Mesendoderm (in vitro differentiated cells): ENCODE data around the gene ARL17B.
"Not testable (repeated sequence)": the region's sequence is repeated elsewhere in the genome, so short reads cannot be mapped to it uniquely, and the experiment has no call there.

Experiments
- DNase-seq: peaks from one replicate; pipeline ENCODE4 v3.0.0; 2013
- H2AK5ac ChIP-seq: 2 replicates; pipeline ENCODE4 v1.6.1; 2013; ENCODE audit warnings: low read length, inconsistent platforms
- H2BK120ac ChIP-seq: 2 replicates; pipeline ENCODE4 v1.6.1; 2013; ENCODE audit warnings: low read depth, mild to moderate bottlenecking, low read length, moderate library complexity, mixed read lengths
- H2BK15ac ChIP-seq: replicated peaks from 2 replicates; pipeline ENCODE4 v1.6.1; 2013; ENCODE audit warnings: low read depth, mild to moderate bottlenecking, moderate library complexity
- H2BK5ac ChIP-seq: 2 replicates; pipeline ENCODE4 v1.6.1; 2013; ENCODE audit warnings: low read length, inconsistent platforms
- H3K18ac ChIP-seq: 2 replicates; pipeline ENCODE4 v1.6.1; 2013; ENCODE audit warnings: mild to moderate bottlenecking, low read length, mixed read lengths
- H3K23ac ChIP-seq: one replicate; pipeline ENCODE4 v1.6.1; 2013; ENCODE audit warnings: low read length
- H3K27ac ChIP-seq: 2 replicates; pipeline ENCODE4 v1.5.1; 2013; ENCODE audit warnings: low read depth, mild to moderate bottlenecking, inconsistent platforms, low read length, moderate library complexity
- H3K27me3 ChIP-seq: 2 replicates; pipeline ENCODE4 v1.6.1; 2013; ENCODE audit warnings: low read length, control low read depth, mild to moderate bottlenecking, inconsistent platforms; ENCODE audit not compliant: insufficient read depth, poor library complexity
- H3K36me3 ChIP-seq: 2 replicates; pipeline ENCODE4 v1.6.1; 2013; ENCODE audit warnings: low read length, inconsistent platforms; ENCODE audit not compliant: control insufficient read depth, insufficient read depth
- H3K4ac ChIP-seq: one replicate; pipeline ENCODE4 v1.6.1; 2013; ENCODE audit warnings: low read depth, mild to moderate bottlenecking, low read length, moderate library complexity
- H3K4me1 ChIP-seq: 2 replicates; pipeline ENCODE4 v1.6.1; 2013; ENCODE audit warnings: low read depth, low read length, inconsistent platforms; ENCODE audit not compliant: control insufficient read depth
- H3K4me2 ChIP-seq: 2 replicates; pipeline ENCODE4 v1.6.1; 2013; ENCODE audit warnings: low read length
- H3K4me3 ChIP-seq: 2 replicates; pipeline ENCODE4 v1.5.1; 2013; ENCODE audit warnings: mild to moderate bottlenecking, low read length
- H3K56ac ChIP-seq: one replicate; pipeline ENCODE4 v1.6.1; 2013; ENCODE audit warnings: low read length
- H3K79me1 ChIP-seq: 2 replicates; pipeline ENCODE4 v1.6.1; 2013; ENCODE audit warnings: low read length, inconsistent platforms
- H3K79me2 ChIP-seq: 2 replicates; pipeline ENCODE4 v1.6.1; 2013; ENCODE audit warnings: mild to moderate bottlenecking, low read length; ENCODE audit not compliant: control insufficient read depth, insufficient read depth
- H3K9ac ChIP-seq: 2 replicates; pipeline ENCODE4 v1.6.1; 2013; ENCODE audit warnings: low read length, inconsistent platforms
- H4K5ac ChIP-seq: one replicate; pipeline ENCODE4 v1.6.1; 2013; ENCODE audit warnings: low read length
- H4K8ac ChIP-seq: one replicate; pipeline ENCODE4 v1.6.1; 2013; ENCODE audit warnings: low read depth, mild to moderate bottlenecking, control low read depth, low read length, moderate library complexity
- WGBS: extraction: QIAGEN DNeasy Blood & Tissue Kit; methylation state at CpG from one replicate; pipeline ENCODE4 v1.1.7; 2013; ENCODE audit warnings: low lambda C conversion rate, missing lambda C conversion rate; ENCODE audit not compliant: insufficient coverage; ENCODE audit errors: extremely low coverage; 5-methylcytosine and 5-hydroxymethylcytosine counted together

The ARL17B gene

DNA sequence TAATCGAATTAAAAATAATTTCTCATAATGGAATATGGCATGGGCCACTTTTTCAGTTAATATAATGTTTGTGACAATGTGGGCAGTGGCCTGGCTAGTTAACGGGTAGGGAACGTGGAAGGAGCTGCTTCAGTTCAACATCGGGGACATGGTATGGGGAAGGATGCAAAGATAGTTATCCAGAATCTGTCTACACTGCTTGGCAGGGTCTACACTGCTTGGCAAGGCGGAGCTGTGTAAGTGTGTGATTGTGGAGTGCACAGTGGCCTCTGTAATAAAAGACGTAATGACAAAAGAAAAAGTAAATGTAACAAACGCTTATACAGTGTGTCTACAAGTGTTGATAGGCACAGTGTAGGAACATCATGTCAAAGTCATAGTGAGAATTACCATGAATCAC is 74.0 kb downstream of the ARL17B start:
- WGBS = no CpG with 5 or more reads among the region's 7 CpGs
- H3K27me3 ChIP-seq, H3K18ac ChIP-seq, H2BK15ac ChIP-seq, H3K56ac ChIP-seq, H3K9ac ChIP-seq, H3K79me2 ChIP-seq, H3K4me2 ChIP-seq, H4K5ac ChIP-seq, H3K4me3 ChIP-seq, H4K8ac ChIP-seq, H3K23ac ChIP-seq, H3K79me1 ChIP-seq, H3K27ac ChIP-seq, H2BK5ac ChIP-seq, H2AK5ac ChIP-seq, H2BK120ac ChIP-seq, H3K4ac ChIP-seq, DNase-seq, H3K4me1 ChIP-seq, H3K36me3 ChIP-seq: not testable (repeated sequence)

DNA sequence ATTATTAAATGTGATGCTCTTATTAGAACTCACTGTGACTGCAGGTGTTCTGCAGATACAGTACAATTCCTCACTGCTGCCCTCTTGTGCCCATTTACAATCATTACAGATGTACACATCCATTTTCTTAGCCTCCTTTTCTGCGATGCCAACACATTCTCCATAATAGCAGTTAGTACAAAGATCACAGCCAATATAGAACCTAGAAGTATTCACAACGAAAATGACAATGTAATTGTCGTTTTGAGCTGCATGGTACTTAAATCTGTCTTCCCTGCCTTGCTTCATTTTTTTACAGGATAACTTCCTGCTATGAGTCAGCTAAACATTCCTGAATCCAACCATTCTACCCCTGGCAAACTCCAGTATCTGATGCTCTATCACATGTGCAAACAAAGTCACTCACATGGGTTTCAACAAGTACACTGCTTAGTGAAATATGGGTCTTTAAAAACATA is 74.8 kb downstream of the ARL17B start:
- H3K4ac ChIP-seq, H3K79me1 ChIP-seq, H3K23ac ChIP-seq, H2BK15ac ChIP-seq, H3K27me3 ChIP-seq, H3K4me3 ChIP-seq, H3K4me2 ChIP-seq, H4K8ac ChIP-seq, H4K5ac ChIP-seq, H3K9ac ChIP-seq, H2AK5ac ChIP-seq, H3K18ac ChIP-seq, H3K4me1 ChIP-seq, H2BK120ac ChIP-seq, H3K79me2 ChIP-seq, H3K36me3 ChIP-seq, H3K56ac ChIP-seq, H3K27ac ChIP-seq, H2BK5ac ChIP-seq: not testable (repeated sequence)
- no CpG with 5 or more reads among the region's 3 CpGs for WGBS
- DNase-seq = peak; percentile 73

DNA sequence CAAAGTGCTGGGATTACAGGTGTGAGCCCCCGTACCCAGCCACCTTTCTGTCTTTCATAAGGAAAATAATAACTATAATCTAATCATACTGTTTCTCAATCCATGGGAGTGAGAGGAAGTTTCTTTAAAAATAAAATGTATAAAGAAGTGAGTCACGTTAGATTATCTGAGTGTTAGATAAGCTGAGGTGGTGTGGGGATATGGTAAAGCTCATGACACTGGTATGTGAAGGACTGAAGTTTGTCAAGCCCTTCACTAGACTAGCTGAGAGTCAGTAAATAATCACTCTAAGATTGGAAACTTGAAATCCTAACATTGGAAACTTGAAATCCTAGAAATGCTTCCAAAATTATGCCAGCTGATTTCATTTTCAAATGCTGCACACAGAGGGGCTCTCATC is 76.1 kb downstream of the ARL17B start:
- H2AK5ac ChIP-seq, H3K27me3 ChIP-seq, H3K23ac ChIP-seq, H3K79me2 ChIP-seq, H2BK5ac ChIP-seq, H3K4me1 ChIP-seq, H3K9ac ChIP-seq, H3K27ac ChIP-seq, H2BK120ac ChIP-seq, H3K18ac ChIP-seq, H3K4me2 ChIP-seq, DNase-seq, H2BK15ac ChIP-seq, H3K79me1 ChIP-seq, H4K8ac ChIP-seq, H3K36me3 ChIP-seq, H4K5ac ChIP-seq, H3K4ac ChIP-seq, H3K4me3 ChIP-seq, H3K56ac ChIP-seq: not testable (repeated sequence)
- WGBS = no CpG with 5 or more reads among the region's 2 CpGs

- H3K9ac ChIP-seq, H3K79me2 ChIP-seq, H2BK15ac ChIP-seq, H3K18ac ChIP-seq, H2BK120ac ChIP-seq, H3K36me3 ChIP-seq, H3K4me3 ChIP-seq, H3K4ac ChIP-seq, H3K4me2 ChIP-seq, H4K8ac ChIP-seq, H3K4me1 ChIP-seq, H3K79me1 ChIP-seq, H3K27me3 ChIP-seq, H3K56ac ChIP-seq, H3K23ac ChIP-seq, H4K5ac ChIP-seq, H2AK5ac ChIP-seq, H3K27ac ChIP-seq, H2BK5ac ChIP-seq, DNase-seq: not testable (repeated sequence)
- WGBS = no CpG with 5 or more reads among the region's 1 CpG
These were observed 77.1 kb downstream of the ARL17B start for GRCh38 chr17:46284467-46284866.

GRCh38 chr17:46282635-46283034 is 78.9 kb downstream of the ARL17B start:
- WGBS = no CpG with 5 or more reads among the region's 12 CpGs
- H4K8ac ChIP-seq, DNase-seq: not testable (repeated sequence)

GRCh38 chr17:46281336-46281735 is 80.2 kb downstream of the ARL17B start:
- H3K36me3 ChIP-seq, H3K27me3 ChIP-seq, H3K27ac ChIP-seq, H2AK5ac ChIP-seq, H4K5ac ChIP-seq, H3K18ac ChIP-seq, DNase-seq, H3K4me3 ChIP-seq, H2BK5ac ChIP-seq, H3K4ac ChIP-seq, H3K79me1 ChIP-seq, H3K4me2 ChIP-seq, H3K23ac ChIP-seq, H3K56ac ChIP-seq, H3K79me2 ChIP-seq, H3K9ac ChIP-seq, H3K4me1 ChIP-seq, H2BK120ac ChIP-seq, H4K8ac ChIP-seq, H2BK15ac ChIP-seq: not testable (repeated sequence)
- WGBS = no CpG with 5 or more reads among the region's 4 CpGs

More at GRCh38 chr17:46282635-46283034, 78.9 kb downstream of the ARL17B start:
- not testable (repeated sequence) for H3K4ac ChIP-seq, H2AK5ac ChIP-seq, H3K36me3 ChIP-seq, H3K4me2 ChIP-seq, H2BK120ac ChIP-seq, H4K5ac ChIP-seq, H3K79me1 ChIP-seq, H3K79me2 ChIP-seq, H3K23ac ChIP-seq, H3K9ac ChIP-seq, H3K4me1 ChIP-seq, H3K27me3 ChIP-seq, H3K18ac ChIP-seq, H3K27ac ChIP-seq, H3K4me3 ChIP-seq, H2BK5ac ChIP-seq, H2BK15ac ChIP-seq, H3K56ac ChIP-seq
